GM21360 (cell line): ENCODE measurements around the gene RAB11B.
A peak's percentile ranks its signal among the peaks of the same experiment; 100 is the strongest.
"Not testable (repeated sequence)": the region's sequence is repeated elsewhere in the genome, so short reads cannot be mapped to it uniquely, and the experiment has no call there.

Experiments used
- ATAC-seq: cut with Tn5 transposase; IDR thresholded peaks from one replicate; pipeline ENCODE4 v1.9.1; 2021; ENCODE audit warnings: mild to moderate bottlenecking, moderate library complexity; ENCODE audit not compliant: unreplicated experiment

The RAB11B gene

DNA sequence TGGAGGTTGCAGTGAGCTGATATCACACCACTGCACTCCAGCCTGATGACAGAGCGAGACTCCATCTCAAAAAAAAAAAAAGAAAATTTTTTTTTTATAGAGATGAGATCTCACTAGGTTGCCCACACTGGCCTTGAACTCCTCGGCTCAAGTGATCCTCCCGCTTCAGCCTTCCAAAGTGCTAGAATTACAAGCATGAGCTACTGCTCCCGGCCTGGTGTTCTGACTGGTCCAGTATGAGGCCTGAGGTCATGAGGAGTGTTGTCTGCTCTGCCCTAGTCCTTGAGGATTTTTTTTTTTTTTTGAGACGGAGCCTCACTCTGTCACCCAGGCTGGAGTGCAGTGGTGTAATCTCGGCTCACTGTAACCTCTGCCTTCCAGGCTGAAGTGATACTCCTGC lies 35.2 kb downstream of the RAB11B start:
- not testable (repeated sequence) for ATAC-seq

DNA sequence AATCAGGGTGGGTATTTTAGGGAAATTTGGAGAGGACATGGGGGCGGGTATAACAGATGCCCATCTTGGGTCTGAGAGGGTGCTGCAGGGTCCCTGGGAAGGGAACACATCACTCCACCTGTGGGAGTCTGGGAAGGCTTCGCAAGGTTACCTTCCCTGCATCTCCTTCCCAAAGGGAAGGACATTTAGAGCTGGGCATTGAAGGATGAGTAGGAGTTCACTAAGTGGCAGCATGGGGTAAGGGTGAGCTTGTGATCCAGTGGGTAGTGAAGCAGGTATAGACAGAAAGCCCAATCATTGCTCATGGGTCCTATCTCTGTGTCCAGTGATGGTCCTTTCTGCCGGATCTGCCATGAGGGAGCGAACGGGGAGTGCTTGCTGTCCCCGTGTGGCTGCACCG lies 36.1 kb downstream of the RAB11B start:
- no peak for ATAC-seq

DNA sequence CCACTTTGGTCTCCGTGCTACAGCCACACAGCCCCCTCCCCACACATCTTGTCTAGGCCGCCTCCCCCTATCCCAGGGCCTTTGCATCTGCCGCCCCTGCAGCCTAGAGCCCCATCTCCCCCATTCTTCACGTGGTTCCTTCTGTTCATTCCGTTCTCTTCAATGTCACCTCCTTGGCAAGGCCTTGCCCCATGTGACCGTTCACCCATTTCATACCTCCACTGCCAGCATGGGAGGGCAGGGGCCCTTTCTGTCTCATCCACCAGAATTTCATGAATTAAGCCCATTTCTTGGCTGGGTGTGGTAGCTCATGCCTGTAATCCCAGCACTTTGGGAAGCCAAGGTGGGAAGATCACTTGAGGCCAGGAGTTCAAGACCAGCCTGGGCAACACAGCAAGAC lies 38.9 kb downstream of the RAB11B start:
- no peak for ATAC-seq

DNA sequence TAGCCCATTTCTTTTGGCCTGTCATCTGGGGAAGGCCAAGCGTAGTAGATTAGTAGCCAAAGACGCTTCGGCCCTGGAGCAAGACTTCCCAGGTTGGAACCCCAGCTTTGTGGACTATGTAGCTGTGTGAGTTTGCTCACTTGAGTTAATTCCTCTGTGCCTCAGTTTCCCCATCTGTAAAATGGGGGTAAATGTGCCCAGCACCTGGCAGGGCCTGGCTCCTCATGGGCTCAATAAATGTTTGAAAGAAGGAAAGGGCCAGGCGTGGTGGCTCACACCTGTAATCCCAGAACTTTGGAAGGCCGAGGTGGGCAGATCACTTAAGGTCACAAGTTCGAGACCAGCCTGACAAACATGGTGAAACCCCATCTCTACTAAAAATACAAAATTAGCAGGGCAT lies 39.7 kb downstream of the RAB11B start:
- no peak for ATAC-seq

DNA sequence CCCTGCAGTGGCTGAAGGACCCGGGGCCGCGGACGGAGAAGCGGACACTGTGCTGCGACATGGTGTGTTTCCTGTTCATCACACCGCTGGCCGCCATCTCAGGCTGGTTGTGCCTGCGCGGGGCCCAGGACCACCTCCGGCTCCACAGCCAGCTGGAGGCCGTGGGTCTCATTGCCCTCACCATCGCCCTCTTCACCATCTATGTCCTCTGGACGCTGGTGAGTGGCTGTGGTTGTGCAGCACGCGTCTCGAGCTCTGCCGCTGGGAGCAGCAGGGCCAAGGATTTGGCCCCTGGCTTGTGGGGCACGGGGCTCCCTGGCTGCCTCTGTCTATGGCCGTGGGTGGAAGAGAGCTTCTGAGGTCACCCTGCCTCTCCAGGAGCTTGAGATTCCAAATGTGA lies 40.5 kb downstream of the RAB11B start:
- no peak for ATAC-seq

DNA sequence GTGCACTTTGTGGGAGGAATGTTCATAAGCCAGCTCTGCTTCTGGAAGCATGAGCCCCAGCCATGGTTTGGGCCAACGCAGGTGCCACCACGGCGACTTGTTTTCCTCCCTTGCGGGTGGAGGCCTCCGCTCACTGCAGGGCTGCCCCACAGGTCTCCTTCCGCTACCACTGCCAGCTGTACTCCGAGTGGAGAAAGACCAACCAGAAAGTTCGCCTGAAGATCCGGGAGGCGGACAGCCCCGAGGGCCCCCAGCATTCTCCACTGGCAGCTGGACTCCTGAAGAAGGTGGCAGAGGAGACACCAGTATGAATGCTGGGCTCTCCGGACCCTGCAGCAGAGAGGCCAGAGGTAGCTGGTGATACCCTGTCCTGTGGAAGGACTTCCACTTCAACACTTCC lies 48.1 kb downstream of the RAB11B start:
- no peak for ATAC-seq

DNA sequence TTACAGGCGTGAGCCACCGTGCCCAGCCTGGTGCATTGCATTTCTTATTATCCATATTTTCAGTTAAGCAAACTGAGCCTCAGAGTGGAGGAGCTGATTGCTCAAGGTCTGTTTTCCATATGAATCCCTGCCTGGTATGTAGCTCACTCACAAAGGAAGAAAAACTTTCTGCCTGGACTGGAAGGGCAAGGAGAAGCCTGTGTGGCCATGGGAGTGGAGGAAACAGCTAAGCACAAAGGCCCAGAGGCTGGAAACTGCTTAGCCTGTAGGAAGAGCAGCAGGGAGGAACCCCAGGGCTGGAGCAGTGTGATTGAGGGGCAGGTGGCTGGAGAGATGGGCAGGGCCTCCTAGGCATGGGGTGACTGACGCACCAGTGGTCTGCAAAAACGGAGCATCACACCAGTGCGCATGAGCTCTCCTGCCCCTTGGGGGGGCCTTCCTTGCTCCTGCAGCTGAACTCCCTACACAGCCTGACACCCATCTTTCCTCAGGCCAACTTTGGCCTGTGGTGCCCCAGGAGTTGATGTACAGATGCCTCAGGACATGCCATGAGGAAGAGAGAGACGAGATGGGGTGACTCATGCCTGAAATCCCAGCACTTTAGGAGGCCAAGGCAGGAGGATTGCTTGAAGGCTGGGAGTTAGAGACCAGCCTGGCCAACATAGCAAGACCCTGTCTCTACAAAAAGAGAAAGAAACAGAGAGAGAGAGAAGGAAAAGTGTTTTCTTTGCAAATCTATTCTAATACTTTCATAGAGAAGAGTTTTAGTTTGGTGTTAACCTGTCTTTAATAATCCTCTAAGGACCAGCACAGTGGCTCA lies 51.8 kb downstream of the RAB11B start:
- ATAC-seq = no peak

DNA sequence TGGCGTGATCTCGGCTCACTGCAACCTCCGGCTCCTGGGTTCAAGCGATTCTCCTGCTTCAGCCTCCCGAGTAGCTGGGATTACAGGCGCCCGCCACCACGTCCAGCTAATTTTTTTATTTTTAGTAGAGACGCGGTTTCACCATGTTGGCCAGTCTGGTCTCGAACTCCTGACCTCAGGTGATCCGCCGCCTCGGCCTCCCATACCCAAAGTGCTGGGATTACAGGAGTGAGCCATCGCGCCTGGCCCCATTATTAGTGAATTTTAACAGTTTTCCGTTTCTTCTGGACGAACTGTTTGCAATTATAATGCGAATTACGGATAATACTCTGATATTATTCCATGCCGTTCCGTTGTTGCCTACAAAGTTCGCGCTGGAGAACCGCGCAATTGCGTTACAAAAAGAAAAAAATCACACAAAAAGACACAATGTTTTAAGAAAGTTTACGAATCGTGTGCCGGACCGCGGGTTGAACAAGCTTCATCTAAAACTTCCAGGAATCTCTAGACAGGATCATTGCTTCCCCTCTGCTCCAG lies 54.0 kb downstream of the RAB11B start:
- ATAC-seq = not testable (repeated sequence)

DNA sequence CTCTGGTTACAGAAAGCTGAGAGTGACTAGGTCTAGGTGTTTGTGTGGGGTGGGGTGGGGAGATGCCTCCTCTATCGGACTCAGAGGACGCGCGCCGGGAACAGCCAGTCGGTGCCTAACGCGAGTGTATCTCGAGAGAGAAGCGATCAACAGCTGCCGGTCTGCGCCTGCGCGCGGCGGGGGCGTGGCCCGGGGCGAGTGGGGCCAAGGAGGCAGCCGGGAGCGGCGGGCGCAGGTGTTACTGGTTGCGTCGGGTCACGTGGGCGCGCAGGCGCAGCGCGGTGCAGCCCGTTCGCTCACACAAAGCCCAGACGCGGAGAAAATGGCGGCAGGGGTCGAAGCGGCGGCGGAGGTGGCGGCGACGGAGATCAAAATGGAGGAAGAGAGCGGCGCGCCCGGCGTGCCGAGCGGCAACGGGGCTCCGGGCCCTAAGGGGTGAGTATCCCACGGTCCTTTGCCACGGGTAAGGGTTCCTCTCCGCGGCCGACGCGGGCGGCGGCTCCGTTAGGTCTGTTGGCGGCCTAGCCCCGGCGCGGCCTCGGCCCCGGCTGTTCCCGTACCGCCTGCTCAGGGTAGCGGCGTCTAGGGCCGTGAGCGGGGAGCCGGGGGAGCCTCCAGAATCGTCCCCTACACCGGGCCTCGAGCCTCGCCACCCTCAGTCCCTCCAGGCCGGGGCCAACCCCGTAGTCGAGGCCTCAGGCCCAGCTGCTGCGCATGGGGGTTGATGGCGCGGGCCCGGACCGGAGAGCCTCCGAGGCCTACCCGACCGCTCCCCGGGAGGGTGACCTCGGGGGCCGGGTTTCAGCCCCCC lies 54.7 kb downstream of the RAB11B start, which contains the start of gene HNRNPM:
TSS of gene HNRNPM (plus strand) at position 299 of the 811 bp plus-strand sequence. CDS start at position 323, 24 bp downstream.
- ATAC-seq = peak; percentile 75

DNA sequence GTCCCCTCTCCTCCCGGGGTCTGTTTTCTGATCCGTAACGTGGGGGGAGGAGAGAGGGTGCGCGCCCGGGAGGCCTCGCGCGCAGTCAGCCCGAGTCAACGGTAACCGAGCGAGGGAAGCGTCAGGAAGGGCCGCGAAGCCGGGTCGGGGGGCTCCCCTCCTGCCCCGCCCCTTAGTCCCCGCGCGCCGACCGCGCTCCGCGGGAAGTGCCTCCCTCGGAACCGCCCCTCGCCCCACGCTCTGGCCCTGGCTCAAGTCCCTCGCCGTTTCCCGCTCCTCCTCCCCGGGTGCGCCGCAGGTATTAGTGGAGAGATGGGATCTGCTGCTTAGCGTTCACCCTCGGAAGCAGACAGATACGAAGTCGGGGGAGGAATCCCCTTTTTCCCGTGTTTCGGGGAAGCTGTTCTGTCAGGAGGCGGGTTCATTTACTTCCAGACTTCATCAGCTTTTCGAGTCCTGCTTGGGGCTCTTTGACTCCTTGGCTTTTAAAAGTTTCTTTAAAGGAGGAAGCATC lies 55.4 kb downstream of the RAB11B start:
- ATAC-seq = peak; percentile 29

DNA sequence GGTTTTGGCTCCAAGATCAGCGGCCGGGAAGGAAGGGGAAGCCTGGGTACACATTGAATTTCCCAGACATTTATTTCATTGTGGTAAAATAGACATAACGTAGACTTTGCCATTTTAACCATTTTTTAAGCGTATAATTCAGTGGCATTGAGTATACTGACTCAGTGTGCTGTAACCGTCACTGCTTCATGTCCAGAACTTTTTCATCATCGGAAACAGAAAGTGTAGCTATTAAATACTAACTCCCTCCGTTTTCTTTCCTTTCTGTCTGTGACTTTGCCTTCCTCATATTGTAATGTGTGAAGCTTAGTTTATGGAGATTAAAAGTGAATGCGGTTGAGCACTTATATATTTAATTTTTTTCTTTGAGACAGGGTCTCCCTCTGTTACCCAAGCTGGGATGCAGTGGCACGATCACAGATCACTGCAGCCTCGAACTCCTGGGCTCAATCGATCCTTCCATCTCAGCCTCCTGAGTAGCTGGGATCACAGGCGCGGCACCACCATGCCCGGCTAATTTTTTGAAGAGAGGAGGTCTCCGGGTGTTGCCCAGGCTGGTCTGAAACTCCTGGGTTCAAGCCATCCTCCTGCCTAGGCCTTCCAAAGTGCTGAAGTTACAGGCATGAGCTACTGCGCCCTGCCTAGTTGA lies 56.0 kb downstream of the RAB11B start:
- no peak for ATAC-seq

DNA sequence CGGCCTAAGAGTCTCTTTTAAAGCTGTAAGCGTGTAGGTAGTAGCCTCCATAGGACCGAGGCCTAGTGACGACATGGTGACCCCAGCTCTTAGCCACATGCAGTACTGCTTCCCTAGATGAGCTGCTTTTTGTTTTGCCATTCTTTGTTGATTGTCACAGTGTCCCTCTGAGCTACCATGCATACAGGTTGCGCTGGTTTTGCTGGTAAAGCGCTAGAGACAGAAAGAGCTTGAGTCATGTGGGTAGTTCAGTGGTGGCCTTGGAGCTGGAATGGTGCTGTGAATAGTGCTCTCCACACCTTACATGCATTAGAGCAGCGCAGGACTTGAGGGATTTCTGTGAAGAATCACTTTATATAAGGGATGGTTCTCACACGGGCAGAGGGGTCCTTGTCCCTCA lies 59.7 kb downstream of the RAB11B start:
- ATAC-seq = no peak

DNA sequence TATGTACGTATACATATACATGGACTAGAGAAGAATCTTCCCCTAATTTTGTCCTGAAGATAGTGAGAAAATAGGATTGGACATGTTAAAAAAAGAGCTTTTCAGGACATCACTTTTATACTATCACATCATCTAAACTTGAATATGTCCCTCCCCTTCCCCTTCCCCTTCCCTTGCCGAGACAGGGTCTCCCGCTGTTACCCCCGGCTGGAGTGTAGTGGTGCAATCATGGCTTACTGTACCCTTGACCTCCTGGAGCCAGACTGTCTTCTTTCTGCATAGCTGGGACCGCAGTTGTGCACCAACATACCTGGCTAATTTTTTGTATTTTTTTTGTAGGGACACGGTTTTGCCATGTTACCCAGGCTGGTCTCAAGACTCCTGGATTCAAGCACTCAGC lies 61.2 kb downstream of the RAB11B start:
- no peak for ATAC-seq

DNA sequence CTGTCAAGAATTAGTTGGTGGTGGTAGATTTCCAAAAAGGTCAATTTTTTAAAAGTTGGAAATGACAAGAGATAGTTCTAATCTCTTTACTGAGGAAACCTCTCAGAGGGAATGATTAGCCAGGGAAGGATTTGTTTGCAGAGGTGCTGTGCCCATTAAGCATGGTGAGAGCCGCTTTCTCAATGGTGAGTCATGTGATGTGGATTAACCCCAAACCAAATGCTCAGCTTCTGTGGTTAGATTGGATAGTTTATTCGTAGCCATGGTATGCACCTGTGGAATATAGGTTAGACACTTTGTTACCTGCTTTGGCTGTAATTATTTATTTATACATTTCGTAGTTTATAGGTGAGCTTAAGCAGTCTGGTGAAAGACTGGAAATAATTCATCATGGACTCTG lies 61.7 kb downstream of the RAB11B start:
- ATAC-seq = no peak

DNA sequence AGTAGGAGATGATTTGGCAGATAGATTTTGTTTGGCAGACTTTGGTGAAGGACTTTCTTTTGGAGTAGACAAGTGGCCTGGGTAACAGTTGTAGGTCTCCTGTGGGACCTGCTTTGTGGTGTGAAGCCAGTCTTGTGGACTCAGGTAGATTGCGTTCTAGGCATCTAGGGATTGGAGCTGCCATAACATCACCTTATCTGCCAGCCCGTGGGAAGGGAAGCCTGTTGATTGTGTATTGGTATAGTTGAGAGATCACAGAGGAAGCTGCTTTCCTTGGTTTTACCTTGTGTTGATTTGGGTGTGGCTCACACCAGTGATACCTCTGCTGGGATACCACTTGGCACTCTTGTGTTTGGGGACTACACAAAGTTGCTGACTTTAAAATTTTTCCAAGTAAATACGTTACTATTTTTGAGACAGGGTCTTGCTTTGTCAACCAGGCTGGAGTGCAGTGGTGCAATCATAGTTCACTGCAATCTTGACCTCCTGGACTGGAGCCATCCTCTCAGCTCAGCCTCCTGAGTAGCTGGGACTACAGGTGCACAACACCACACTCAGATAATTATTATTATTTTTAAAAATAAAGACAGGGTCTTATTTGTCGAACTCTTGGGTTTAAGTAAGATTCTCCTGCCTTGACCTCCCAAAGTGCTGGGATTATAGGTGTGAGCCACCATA lies 62.4 kb downstream of the RAB11B start:
- ATAC-seq = no peak

DNA sequence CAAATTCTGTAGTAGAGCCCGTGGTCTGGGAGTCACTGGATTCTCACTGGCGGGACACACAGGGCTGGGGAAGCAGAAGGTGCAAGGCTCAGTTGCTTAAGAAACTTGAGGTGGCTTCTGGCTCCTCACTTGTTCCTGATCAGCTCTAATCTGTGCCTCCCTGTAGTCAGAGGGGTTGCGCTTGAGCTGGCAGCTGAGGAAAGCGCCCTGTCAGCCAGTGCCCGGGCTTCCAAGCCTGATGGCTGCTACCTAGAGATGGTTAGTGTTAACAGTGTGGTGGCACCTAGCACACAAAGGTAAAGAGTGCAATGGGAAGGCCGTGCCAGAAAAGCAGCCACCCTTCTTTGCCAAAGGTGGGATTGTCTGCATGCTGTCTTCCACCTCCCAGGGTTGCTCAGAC lies 63.5 kb downstream of the RAB11B start:
- ATAC-seq = no peak
